ENCODE measurements around the gene BAK1. TPM values are rescaled to one million over a fixed set of nuclear protein-coding genes. Genes with fewer than 3 reads are reported as not detected.
A peak's percentile ranks its signal among the peaks of the same experiment; 100 is the strongest.

The BAK1 gene
- polyA plus RNA-seq, 3 donors = 27.8 to 41.5 (median 34.0) TPM

DNA sequence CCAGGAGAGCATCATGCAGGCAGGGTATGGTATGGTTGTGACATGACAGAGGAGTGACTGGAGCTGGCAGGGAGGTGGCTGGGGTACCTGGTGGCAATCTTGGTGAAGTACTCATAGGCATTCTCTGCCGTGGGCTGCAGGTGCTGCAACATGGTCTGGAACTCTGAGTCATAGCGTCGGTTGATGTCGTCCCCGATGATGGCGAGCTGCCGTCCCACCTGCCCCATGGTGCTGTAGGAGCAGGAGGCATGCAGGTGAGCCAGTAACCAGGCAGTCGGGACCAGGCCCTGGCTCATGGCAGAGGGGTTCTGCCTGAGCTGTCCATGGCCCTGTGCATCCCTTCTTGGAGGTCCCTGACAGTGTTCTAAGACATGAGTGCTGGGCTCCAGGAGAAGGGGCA, 4.9 kb downstream of the BAK1 start:
- H3K27ac Mint-ChIP-seq = peak overlapping the region in 2 of 7 donors; percentile 45 to 58
- H3K9me3 ChIP-seq (replicated peaks in 1 of 2; ENCODE audit: control insufficient read depth in 1 of 2, insufficient read depth in 1 of 2, low read length in 2 of 2) = no peaks in the 10 kb centered on the region
- no peaks in the 10 kb centered on the region for H3K27me3 Mint-ChIP-seq (ENCODE audit: low read depth in 3 of 3)
- H3K79me2 ChIP-seq (ENCODE audit: insufficient read depth, low read length) = peaks cover 41% of the 10 kb centered on the region
- H3K4me2 ChIP-seq (replicated peaks; ENCODE audit: extremely low read depth, low read length, poor library complexity, severe bottlenecking) = no peak overlapping the region
- no peak overlapping the region for H3K9ac ChIP-seq (ENCODE audit: insufficient read depth, low read length, poor library complexity, severe bottlenecking)
- peaks cover 43 to 49% of the 10 kb centered on the region in 2 donors for H3K36me3 Mint-ChIP-seq
- intact Hi-C loops (cut with micrococcal nuclease) = no loop called here
- no peaks in the 10 kb centered on the region for H3K27me3 ChIP-seq (ENCODE audit: control insufficient read depth in 2 of 2, insufficient read depth in 2 of 2, low read length in 2 of 2)
- H2AFZ ChIP-seq (ENCODE audit: insufficient read depth, low read depth, low read length, poor library complexity, severe bottlenecking) = no peak overlapping the region
- H3K4me1 Mint-ChIP-seq = peaks cover 49% of the 10 kb centered on the region
- H3K4me3 ChIP-seq (replicated peaks in 1 of 3; ENCODE audit: low read depth in 2 of 3, low read length in 3 of 3) = no peak overlapping the region
- no peaks in the 10 kb centered on the region for H4K20me1 ChIP-seq (ENCODE audit: insufficient read depth, low read length)
- TF ChIP-seq, protein P1, sequence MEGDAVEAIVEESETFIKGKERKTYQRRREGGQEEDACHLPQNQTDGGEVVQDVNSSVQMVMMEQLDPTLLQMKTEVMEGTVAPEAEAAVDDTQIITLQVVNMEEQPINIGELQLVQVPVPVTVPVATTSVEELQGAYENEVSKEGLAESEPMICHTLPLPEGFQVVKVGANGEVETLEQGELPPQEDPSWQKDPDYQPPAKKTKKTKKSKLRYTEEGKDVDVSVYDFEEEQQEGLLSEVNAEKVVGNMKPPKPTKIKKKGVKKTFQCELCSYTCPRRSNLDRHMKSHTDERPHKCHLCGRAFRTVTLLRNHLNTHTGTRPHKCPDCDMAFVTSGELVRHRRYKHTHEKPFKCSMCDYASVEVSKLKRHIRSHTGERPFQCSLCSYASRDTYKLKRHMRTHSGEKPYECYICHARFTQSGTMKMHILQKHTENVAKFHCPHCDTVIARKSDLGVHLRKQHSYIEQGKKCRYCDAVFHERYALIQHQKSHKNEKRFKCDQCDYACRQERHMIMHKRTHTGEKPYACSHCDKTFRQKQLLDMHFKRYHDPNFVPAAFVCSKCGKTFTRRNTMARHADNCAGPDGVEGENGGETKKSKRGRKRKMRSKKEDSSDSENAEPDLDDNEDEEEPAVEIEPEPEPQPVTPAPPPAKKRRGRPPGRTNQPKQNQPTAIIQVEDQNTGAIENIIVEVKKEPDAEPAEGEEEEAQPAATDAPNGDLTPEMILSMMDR (IDR thresholded peaks at IDR 0.05) = no peak
- H3K36me3 ChIP-seq (replicated peaks in 1 of 2; ENCODE audit: control insufficient read depth in 1 of 2, insufficient read depth in 2 of 2, low read length in 2 of 2) = peaks cover 26 to 34% of the 10 kb centered on the region in 2 donors
- DNase-seq = no peak
- H3K27ac ChIP-seq (ENCODE audit: low read depth in 1 of 2, low read length in 2 of 2) = no peak overlapping the region
- peaks cover 46 to 55% of the 10 kb centered on the region in 2 donors for H3K4me1 ChIP-seq (ENCODE audit: control insufficient read depth in 1 of 2, insufficient read depth in 2 of 2, low read length in 2 of 2)
- WGBS (ENCODE audit: insufficient coverage) = 100% methylated on average over 8 of the region's 8 CpGs
- no peak overlapping the region for H3K4me3 Mint-ChIP-seq
- H3K9me3 Mint-ChIP-seq = no peaks in the 10 kb centered on the region

DNA sequence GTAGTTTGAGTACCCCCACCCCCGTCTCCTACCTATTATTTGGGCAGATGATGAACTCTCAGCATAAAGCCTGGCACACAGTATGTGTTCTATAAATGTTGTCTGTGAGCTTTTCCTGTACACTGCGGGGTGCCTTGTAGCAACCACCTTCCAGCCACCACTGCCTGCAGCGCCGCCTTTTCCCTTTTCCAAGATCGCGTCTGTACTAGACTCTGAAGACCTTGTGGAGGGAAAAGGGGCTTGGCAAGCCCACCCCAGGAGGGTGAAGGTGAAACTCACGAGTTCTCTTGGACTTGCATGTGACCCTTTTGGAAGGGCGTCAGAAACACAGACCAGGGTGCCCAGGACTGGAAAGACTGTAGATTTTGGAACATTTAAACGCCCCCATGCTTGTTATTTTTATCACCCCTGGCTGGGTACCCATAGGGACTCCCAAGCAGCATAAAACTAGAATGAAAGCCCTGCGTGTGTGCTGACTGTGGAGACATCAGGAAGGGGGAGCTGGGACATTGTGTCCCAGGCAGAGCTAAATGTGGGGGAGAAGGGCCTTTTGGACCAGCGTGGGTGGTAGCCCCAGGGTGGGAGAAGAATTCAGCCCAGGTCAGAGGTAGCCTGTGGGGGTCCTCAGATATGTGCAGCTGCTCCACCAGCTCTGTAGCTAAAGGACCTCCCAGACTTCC, 8.3 kb downstream of the BAK1 start:
- H3K27ac Mint-ChIP-seq = peak overlapping the region; percentile 92 to 99 (median 96)
- DNase-seq = no peak
- H3K4me1 Mint-ChIP-seq = peaks cover 24% of the 10 kb centered on the region
- peaks cover 26 to 34% of the 10 kb centered on the region in 2 donors for H3K36me3 ChIP-seq (replicated peaks in 1 of 2; ENCODE audit: control insufficient read depth in 1 of 2, insufficient read depth in 2 of 2, low read length in 2 of 2)
- peak overlapping the region; percentile 94 for H3K4me2 ChIP-seq (replicated peaks; ENCODE audit: extremely low read depth, low read length, poor library complexity, severe bottlenecking)
- H3K4me3 Mint-ChIP-seq = peak overlapping the region; percentile 95
- H3K4me1 ChIP-seq (ENCODE audit: control insufficient read depth in 1 of 2, insufficient read depth in 2 of 2, low read length in 2 of 2) = peaks cover 17 to 24% of the 10 kb centered on the region in 2 donors
- no peaks in the 10 kb centered on the region for H3K27me3 Mint-ChIP-seq (ENCODE audit: low read depth in 3 of 3)
- peaks cover 42 to 52% of the 10 kb centered on the region in 2 donors for H3K36me3 Mint-ChIP-seq
- 69% methylated on average over 4 of the region's 11 CpGs for WGBS (ENCODE audit: insufficient coverage)
- peak overlapping the region; percentile 59 for H3K9ac ChIP-seq (ENCODE audit: insufficient read depth, low read length, poor library complexity, severe bottlenecking)
- peak overlapping the region; percentile 58 to 87 (median 66) for H3K4me3 ChIP-seq (replicated peaks in 1 of 3; ENCODE audit: low read depth in 2 of 3, low read length in 3 of 3)
- intact Hi-C loops (cut with micrococcal nuclease) = no loop called here
- peaks cover 9% of the 10 kb centered on the region for H3K79me2 ChIP-seq (ENCODE audit: insufficient read depth, low read length)
- no peaks in the 10 kb centered on the region for H3K27me3 ChIP-seq (ENCODE audit: control insufficient read depth in 2 of 2, insufficient read depth in 2 of 2, low read length in 2 of 2)
- H3K27ac ChIP-seq (ENCODE audit: low read depth in 1 of 2, low read length in 2 of 2) = peak overlapping the region; percentile 78 to 79
- no peaks in the 10 kb centered on the region for H4K20me1 ChIP-seq (ENCODE audit: insufficient read depth, low read length)
- TF ChIP-seq, protein P1 (IDR thresholded peaks at IDR 0.05) = no peak
- H3K9me3 ChIP-seq (replicated peaks in 1 of 2; ENCODE audit: control insufficient read depth in 1 of 2, insufficient read depth in 1 of 2, low read length in 2 of 2) = no peaks in the 10 kb centered on the region
- no peaks in the 10 kb centered on the region for H3K9me3 Mint-ChIP-seq
- peak overlapping the region; percentile 85 for H2AFZ ChIP-seq (ENCODE audit: insufficient read depth, low read depth, low read length, poor library complexity, severe bottlenecking)
